SK-N-SH treated with all-trans-retinoic acid at 6 μM for 48 hours (cell line): ENCODE results near the gene CACNA1G.

Experiments used
- CSDC2 ChIP-seq: fragments of 250-450 bp; sonication (Bioruptor Pico); IDR thresholded peaks from 2 replicates; pipeline ENCODE4 v1.5.0; 2020; ENCODE audit warnings: mild to moderate bottlenecking, moderate library complexity
- ISL1 ChIP-seq: fragments of 250-450 bp; sonication (Bioruptor Pico); IDR thresholded peaks from 2 replicates; pipeline ENCODE4 v2.1.2; 2022; ENCODE audit warnings: mild to moderate bottlenecking, moderate library complexity
- ZNF565 ChIP-seq: fragments of 450-650 bp; formaldehyde crosslinking; conservative IDR thresholded peaks from 2 replicates; pipeline ENCODE4 v1.5.0; 2020; ENCODE audit warnings: low read depth, mild to moderate bottlenecking, moderate library complexity

DNA sequence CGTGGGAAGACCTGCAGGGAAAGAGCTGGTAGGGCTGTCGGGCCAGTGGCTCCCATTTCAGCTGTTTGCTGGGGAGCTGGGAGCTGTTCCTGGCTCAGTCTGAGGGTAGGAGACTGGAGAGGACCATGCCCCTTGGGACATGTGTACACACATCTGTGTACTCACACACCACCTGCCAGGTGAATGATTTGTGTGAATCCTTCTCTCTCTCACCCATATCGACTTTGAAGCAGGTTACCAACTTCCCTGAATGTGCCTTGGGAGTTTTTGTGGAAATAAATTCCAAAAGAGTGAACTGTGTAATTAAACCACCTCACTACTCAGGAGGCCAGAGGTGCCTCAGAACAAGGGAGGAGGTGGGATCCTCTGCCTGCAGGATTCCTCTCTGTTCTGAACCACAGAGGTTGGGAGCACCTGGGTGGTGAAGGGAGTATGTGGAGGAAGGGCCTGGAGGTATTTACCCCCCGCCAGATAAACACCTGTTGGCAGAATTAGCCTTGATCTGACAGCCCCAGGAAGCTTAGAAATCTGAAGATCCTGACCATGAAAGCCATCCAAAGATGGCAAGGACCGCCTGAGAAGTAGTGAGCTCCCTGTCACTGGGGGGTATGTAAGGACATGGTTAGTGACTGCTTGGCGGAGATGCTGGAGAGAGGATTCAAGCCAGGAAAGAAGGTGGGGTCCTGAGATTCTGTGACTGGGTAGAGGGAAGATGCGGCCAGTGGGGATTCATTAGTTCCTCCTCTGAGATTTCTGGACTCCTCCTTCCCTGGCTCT, 77.5 kb downstream of the CACNA1G start:
- TF ChIP-seq ZNF565 (CRISPR knock-in tag), result no peak
- TF ChIP-seq CSDC2, result no peak
- no peak for TF ChIP-seq ISL1 (CRISPR knock-in tag)
